Kidney epithelial cell (primary cell): Measurements from ENCODE around the gene ZDHHC11B. TPM values are rescaled to one million over a fixed set of nuclear protein-coding genes. Genes with fewer than 3 reads are reported as not detected.
"Not testable (repeated sequence)": the region's sequence is repeated elsewhere in the genome, so short reads cannot be mapped to it uniquely, and the experiment has no call there.

Experiments used
- DNase-seq: peaks from one replicate; pipeline ENCODE4 v3.0.0-alpha.2; 2010; ENCODE audit warnings: low read depth
- H3K27me3 ChIP-seq: 2 replicates; pipeline ENCODE4 v1.6.0; 2011; ENCODE audit warnings: low read length; ENCODE audit not compliant: control insufficient read depth, insufficient read depth
- H3K36me3 ChIP-seq: 2 replicates; pipeline ENCODE4 v1.5.1; 2011; ENCODE audit warnings: low read length; ENCODE audit not compliant: control insufficient read depth, insufficient read depth
- H3K4me3 ChIP-seq: 2 replicates; pipeline ENCODE4 v1.5.1; 2011; ENCODE audit warnings: low read depth, mild to moderate bottlenecking, control low read depth, low read length
- total RNA-seq: library from RNA; depleted of rRNA; stranded (reverse); fragments of >200 nt; gene quantifications from 2 replicates; pipeline ENCODE4 v1.2.3, GENCODE V29; 2015
- TF ChIP-seq, protein P1 (sequence below): IDR thresholded peaks from 2 replicates; pipeline ENCODE4 v1.5.1; 2011; ENCODE audit warnings: mild to moderate bottlenecking, moderate library complexity, low read length, control low read depth, inconsistent platforms; ENCODE audit not compliant: insufficient read depth, poor library complexity, severe bottlenecking

The ZDHHC11B gene
- total RNA-seq, 1 donor from 2014 or later: 0.25 TPM

DNA sequence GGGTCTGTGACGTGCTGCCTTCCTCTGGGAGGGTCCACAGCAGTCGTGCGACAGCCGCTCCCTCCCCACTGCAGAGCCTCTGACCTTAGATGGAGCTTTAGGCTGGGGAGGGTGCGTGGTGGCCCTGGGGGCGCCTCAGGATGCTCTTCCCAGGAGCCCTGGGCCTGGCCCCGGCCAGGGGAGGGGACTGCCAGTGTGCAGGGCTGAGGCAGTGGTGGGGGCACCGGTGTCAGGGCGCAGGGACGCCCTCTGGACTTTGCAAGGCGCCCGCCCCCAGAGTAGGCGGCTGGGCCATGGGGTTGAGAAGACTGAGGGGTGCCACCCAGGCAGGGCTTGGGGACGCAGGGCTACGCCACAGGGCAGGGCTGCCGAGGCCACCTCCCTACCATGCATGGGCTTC, 106.0 kb downstream of the ZDHHC11B start:
- not testable (repeated sequence) for DNase-seq, H3K36me3 ChIP-seq, H3K4me3 ChIP-seq
- peaks cover 26% of the 10 kb centered on the region for H3K27me3 ChIP-seq

DNA sequence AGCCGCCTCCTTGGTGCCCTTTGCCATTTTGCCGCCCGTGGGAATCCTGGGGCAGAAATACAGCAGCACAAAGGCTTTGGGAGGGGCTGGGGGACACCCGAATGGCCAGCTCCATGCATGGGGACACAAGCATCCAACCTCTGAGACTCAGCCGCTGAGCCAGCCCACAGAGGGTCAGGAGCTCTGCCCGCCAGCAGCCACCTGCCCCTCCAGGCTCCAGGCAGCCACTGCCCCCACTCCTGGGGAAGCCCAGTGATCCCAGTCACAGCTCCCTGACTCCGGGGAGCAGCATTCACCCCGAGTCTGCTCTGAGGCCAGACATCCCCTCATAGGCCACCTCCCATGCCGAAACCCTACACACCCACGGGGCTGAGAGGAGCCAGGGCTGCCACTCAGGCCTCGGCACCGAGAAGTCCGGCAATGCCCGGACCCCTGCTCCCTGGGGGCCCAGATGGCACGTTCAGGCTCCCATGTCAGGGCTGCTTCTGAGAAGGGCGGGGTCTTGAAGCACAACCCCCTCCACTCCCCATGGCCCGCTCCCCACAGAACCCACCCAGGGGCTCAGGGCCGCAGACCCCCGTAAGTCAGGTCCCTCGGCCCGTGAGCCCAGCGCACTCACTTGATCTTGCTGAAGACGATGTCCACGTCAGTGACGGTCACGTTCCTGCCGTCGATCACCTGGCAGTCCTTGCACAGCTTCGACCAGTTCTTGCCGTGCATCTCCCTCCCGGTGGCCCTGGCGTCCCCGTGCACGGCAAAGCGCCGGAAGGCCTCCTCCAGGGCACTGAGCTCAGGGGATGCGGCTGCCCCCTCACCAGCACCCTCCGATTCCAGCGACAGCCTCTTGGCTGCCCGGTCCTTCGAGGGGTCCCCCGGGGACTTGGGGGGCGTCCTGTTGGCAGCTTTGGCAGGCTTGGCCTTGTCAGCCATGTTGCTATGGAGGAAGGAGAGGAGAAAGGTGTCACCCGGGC, 107.1 kb downstream of the ZDHHC11B start:
- H3K27me3 ChIP-seq: peaks cover 35% of the 10 kb centered on the region
- TF ChIP-seq, protein P1, sequence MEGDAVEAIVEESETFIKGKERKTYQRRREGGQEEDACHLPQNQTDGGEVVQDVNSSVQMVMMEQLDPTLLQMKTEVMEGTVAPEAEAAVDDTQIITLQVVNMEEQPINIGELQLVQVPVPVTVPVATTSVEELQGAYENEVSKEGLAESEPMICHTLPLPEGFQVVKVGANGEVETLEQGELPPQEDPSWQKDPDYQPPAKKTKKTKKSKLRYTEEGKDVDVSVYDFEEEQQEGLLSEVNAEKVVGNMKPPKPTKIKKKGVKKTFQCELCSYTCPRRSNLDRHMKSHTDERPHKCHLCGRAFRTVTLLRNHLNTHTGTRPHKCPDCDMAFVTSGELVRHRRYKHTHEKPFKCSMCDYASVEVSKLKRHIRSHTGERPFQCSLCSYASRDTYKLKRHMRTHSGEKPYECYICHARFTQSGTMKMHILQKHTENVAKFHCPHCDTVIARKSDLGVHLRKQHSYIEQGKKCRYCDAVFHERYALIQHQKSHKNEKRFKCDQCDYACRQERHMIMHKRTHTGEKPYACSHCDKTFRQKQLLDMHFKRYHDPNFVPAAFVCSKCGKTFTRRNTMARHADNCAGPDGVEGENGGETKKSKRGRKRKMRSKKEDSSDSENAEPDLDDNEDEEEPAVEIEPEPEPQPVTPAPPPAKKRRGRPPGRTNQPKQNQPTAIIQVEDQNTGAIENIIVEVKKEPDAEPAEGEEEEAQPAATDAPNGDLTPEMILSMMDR: no peak
- H3K4me3 ChIP-seq: no peak overlapping the region
- no peak for DNase-seq
- H3K36me3 ChIP-seq: no peaks in the 10 kb centered on the region

DNA sequence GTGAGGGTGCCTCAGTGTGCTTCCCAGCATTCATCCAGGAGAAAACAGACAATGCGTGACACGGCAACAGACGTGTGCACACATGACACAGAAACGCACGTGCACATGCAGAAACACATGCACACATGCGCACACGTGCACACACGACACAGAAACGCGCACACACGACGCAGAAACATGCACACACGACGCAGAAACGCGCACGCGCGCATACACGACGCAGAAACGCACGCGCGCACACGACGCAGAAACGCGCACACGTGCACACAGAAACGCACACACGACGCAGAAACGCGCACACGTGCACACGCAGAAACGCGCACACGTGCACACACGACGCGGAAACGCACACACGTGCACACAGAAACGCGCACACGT, 107.8 kb downstream of the ZDHHC11B start:
- Histone ChIP-seq H3K36me3 (no peaks in the 10 kb centered on the region), H3K27me3 (peaks cover 41% of the 10 kb centered on the region), H3K4me3 (no peak overlapping the region)
- DNase-seq: no peak
- TF ChIP-seq, protein P1: no peak

DNA sequence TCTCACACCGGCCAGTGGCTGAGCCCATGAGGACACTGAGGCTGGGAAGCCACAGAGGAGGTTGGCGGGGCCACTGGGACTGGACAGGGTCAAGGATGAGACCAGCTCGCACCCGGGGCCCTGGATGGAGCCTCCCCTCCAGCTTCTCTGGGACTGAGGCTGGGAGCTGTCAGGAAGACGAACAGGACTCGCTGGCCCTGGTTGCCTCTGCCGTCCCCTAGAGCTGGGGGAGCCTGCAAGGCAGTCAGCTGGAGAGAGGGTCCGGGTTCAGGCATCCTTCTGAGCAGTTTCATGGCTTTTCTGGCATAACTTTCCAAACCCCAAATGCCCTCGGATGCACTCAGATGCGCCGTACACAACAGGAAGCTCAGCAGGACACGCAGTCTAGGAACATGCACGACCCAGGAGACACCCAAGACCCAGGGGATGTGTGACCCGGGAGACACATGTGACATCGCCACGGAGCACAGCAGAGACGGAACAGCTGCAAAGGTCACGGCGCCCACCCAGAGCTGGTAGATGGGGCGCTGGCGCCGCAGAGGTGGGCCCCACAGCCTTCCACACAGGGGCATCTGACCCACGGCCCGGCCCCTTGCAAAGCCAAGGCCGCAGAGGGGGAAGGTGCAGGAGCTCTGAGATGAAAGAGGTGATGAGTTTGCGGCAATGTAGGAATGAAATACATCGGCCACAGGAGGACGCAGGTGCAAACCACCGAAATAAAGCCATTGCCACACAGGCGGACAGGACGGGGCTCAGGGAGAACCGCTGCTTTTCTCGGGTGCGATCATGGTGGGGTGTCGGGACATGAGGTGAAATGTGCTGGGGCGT, 108.4 kb downstream of the ZDHHC11B start:
- TF ChIP-seq, protein P1: no peak
- H3K27me3 ChIP-seq: peaks cover 45% of the 10 kb centered on the region
- H3K36me3 ChIP-seq: no peaks in the 10 kb centered on the region
- no peak overlapping the region for H3K4me3 ChIP-seq
- no peak for DNase-seq

DNA sequence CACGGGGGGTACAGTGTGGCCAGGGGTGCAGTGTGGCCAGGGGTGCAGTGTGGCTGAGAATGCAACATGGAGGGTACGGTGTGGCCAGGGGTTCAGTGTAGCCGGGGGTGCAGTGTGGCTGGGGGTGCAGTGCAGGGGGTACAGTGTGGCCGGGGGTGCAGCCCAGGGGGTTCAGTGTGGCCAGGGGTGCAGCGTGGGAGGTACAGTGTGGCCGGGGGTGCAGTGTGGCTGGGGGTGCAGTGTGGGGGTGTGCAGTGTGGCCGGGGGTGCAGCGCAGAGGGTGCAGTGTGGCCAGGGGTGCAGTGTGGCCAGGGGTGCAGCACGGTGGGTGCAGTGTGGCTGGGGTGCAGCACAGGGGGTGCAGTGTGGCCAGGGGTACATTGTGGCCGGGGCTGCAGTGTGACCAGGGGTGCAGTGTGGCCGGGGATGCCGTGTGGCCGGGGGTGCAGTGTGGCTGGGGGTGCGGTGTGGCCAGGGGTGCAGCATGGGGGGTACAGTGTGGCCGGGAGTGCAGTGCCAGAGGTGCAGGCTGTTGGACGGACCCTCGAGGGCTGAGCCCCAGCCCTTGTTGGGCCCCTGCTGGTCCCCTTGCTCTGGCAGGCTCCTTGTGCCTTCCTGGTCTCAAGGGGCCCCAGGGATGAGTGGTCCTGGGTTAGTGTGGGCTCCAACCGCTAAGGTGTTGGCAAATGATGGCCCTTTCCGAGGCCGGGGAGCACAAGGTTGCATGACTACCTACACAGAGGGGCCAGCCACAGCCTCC, 109.2 kb downstream of the ZDHHC11B start:
- no peaks in the 10 kb centered on the region for H3K36me3 ChIP-seq
- H3K4me3 ChIP-seq: no peak overlapping the region
- H3K27me3 ChIP-seq: peaks cover 45% of the 10 kb centered on the region
- DNase-seq: no peak
- TF ChIP-seq, protein P1: no peak
